ENCODE measurements around the gene PLEKHG7.

DNA sequence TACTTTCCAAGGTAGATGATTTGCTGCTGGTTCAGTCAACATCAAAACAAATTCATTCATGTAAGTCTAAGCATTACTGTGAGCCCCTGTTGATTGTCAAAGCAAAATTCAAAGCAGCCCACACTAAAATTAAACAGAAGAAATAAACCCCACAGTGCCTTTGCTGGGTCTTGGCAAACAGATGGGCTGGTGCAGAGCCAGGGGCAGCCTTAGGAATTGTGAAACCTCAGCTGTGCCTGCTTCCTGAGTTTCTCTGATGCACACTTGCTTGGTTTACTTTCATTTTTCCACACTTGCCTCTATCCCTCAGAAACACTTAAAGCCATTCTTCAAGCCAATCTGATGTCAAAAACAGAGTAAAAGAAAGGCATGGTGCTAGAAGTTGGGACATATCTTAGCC lies 6.6 kb upstream of the PLEKHG7 start:
- TF ChIP-seq POLR2A (IDR thresholded peaks at IDR 0.05) = no peak
- TF ChIP-seq, protein P1, sequence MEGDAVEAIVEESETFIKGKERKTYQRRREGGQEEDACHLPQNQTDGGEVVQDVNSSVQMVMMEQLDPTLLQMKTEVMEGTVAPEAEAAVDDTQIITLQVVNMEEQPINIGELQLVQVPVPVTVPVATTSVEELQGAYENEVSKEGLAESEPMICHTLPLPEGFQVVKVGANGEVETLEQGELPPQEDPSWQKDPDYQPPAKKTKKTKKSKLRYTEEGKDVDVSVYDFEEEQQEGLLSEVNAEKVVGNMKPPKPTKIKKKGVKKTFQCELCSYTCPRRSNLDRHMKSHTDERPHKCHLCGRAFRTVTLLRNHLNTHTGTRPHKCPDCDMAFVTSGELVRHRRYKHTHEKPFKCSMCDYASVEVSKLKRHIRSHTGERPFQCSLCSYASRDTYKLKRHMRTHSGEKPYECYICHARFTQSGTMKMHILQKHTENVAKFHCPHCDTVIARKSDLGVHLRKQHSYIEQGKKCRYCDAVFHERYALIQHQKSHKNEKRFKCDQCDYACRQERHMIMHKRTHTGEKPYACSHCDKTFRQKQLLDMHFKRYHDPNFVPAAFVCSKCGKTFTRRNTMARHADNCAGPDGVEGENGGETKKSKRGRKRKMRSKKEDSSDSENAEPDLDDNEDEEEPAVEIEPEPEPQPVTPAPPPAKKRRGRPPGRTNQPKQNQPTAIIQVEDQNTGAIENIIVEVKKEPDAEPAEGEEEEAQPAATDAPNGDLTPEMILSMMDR (IDR thresholded peaks at IDR 0.05) = no peak

All from body of pancreas (tissue), 4 donors.